Raji (cell line): Measurements from ENCODE around the gene ACAD10.

Experiments used
- POLR2A ChIP-seq: IDR thresholded peaks from 2 replicates; pipeline ENCODE4 v1.6.1; 2011; ENCODE audit warnings: low read depth, low read length, control low read depth; ENCODE audit not compliant: insufficient read depth

The ACAD10 gene

DNA sequence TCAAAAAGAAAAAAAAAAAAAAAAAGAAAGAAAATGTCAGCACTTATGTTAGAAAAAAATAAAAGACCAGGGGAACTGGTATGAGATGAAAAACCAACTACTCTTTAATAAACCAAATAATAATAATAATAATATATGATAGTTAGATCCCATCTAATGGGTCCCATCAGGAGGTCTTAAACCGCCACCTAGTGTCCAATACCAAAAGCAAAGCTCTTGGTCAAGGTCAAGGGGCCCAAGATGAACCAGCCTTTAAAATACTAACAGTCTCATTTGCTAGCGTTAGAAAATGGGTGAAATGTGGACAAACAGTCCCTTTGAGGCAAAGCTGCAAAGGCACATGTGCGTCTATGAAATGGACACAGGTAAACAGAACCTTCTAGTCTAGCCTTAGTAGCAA is 12.3 kb upstream of the ACAD10 start:
- TF ChIP-seq POLR2A, result no peak

DNA sequence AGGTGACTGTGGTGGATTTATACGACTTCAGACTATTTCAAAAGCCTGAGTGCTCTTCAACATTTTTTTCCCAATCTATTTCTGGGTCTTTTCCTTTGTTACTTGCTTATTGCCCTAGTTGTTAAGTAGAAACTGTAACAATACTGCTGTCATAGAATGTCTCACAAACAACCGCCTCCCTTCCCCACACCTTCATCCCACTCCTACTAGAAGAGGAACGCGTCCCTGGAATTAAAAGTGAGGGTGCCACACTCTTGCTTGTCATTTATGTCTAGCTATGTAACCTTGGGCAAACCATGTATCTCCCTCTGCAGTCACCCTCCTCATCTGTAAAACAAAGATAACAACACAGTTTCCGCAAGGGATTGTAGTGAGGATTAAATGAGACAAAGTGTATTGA is 8.7 kb upstream of the ACAD10 start:
- no peak for TF ChIP-seq POLR2A

DNA sequence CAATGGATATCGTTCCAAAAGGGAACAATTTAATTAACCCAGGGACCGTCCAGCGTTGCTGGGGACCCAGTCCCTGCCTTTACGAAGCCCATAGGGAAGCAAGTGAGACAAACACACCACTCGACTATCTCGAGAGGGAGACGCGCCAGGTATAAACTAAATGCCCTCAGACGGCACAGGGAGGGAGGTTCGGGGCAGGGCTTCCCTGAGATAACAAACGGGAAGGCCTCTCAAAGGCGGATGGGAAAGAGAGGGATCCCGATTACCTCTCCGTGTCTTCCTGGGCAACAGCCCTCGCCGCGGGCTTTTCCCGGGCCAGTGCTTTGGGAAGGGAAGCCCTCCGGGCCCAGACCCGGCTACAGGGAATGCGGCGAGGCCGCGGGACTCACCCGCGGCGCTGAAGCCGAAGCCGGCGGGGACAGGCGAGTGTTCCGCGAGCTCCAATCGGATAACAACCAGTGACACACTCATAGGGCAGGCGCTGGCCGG is 487 bp upstream of the ACAD10 start:
- no peak for TF ChIP-seq POLR2A

DNA sequence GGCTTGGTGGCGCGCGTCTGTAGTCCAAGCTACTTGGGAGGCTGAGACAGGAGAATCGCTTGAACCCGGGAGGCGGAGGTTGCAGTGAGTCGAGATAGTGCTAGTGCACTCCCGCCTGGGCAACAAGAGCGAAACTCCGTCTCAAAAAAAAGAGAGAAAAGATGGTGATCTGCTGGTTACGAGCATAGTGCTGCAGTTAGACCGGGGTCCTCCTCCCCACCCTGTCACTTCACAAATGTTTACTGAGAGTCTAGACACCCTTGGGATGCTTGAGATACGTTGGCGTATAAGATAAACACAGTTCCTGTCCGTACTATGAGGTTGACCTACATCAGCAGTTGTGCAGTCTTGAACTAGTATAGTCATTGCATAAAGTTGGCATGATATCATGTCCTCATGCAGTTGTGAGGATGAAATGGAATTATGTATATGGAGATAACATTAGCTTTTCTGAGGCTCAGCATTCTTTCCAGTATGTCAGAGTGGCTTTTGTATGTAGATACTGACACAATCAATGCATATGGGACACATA is 787 bp downstream of the ACAD10 start:
- TF ChIP-seq POLR2A, result no peak

GRCh38 chr12:111687255-111687654 is 1.4 kb downstream of the ACAD10 start:
- TF ChIP-seq POLR2A, result no peak; the same call in 1 of the 2 replicates

GRCh38 chr12:111687952-111688351 is 2.1 kb downstream of the ACAD10 start:
- no peak for TF ChIP-seq POLR2A

- no peak for TF ChIP-seq POLR2A
Measured at GRCh38 chr12:111691262-111691661, 5.4 kb downstream of the ACAD10 start.

- no peak for TF ChIP-seq POLR2A
Measured at GRCh38 chr12:111692575-111693210, 6.8 kb downstream of the ACAD10 start.

DNA sequence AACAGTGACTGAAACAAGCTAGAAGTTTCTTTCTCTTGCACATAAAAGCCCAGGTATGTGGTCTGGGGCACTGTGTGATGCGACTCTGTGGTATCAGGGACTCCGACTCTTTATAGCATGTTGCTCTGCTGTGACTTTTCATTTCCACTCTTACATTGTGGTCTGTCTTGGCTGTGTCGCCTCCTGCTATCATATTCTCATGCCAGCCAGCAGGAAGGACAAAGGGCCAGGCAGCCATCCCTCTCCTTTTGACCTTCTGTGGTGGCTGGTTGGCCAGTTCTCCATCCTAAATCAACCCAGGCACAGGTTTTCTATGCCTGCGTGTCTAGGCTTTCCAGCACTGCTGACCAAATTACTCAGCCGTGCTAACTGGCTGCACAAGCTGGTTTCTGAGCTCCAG is 8.0 kb downstream of the ACAD10 start:
- TF ChIP-seq POLR2A, result no peak

- no peak for TF ChIP-seq POLR2A
Measured at GRCh38 chr12:111699962-111700361, 14.1 kb downstream of the ACAD10 start.

DNA sequence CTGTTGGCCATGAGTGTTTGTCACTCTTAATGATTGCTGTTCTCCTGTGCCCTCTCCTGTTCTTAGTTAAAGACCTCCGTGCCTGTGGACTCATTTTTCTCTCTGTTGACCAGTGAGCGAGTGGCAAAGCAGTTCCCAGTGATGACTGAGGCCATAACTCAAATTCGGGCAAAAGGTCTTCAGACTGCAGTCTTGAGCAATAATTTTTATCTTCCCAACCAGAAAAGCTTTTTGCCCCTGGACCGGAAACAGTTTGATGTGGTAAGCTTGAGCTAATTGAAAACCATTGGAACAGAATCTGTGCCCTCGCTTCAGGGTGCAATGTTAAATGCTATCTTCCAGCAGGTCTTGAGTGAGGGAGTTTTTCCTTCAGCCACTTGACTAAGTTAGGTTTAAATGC is 19.8 kb downstream of the ACAD10 start:
- no peak for TF ChIP-seq POLR2A

DNA sequence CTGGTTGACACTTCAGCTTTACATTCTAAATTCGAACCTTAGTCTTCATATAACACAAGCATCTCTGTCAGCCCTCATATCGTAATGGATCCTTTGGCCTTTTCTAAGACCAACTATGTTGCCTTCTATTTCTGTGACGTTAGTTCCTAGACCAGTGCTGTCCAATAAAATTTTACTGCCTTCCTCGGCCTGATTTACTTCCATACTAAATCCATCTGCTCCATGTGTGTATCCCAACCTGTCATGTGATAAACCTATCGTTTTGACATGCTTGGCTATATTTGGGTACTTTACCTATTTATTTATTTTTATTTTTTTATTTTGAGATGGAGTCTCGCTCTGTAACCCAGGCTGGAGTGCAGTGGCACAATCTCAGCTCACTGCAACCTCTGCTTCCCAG is 20.3 kb downstream of the ACAD10 start:
- TF ChIP-seq POLR2A, result no peak

DNA sequence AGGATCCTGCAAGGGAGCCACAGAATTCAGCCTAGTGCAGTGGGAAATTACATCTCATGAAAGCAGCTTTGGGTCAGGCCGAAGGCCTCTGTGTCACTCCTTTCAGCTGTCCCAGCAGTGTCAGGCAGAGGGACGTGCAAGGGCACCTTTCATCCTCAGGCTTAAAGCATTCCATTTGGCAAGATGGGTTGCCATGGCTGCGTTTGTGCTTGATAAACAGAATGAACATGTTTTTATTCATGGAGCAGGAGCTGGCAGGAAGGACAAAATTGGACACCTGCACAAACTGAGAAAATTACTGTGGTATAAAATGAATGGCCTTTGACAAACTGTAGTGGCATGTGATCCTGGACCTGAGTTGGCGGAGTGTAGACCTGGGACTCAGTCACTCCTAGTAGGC is 29.4 kb downstream of the ACAD10 start:
- no peak for TF ChIP-seq POLR2A

DNA sequence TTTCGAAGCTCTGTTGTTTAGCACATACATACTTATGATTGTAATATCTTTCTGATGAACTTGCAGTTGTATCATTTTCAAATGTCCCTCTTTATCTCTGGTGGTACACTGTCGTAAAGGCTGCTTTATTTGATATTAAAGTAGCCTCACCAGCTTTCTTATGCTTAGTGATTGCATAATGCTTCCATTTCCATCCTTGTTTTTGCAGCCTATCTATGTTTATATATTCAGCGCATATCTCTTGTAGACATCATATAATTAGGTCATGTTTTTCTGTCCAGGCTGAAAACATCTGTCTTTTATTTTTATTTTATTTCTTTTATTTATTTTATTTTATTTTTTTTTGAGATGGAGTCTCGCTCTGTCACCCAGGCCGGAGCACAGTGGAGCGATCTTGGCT is 34.6 kb downstream of the ACAD10 start:
- TF ChIP-seq POLR2A, result no peak

DNA sequence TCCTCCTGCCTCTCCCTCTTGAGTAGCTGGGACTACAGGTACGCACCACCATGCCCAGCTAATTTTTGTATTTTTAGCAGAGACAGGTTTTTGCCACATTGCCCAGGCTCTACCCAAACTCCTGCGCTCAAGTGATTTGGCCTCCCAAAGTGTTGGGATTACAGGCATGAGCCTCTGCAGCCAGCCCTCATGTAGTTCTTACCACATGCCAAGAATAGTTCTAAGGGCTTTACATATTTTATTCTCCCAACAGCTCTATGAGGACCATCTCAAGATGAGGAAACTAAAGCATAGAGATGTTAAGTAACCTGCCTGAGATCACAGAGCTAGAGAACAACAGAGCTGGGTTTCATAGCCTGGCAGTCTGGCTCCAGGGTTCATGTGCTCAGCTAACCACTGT is 42.9 kb downstream of the ACAD10 start:
- TF ChIP-seq POLR2A, result no peak

DNA sequence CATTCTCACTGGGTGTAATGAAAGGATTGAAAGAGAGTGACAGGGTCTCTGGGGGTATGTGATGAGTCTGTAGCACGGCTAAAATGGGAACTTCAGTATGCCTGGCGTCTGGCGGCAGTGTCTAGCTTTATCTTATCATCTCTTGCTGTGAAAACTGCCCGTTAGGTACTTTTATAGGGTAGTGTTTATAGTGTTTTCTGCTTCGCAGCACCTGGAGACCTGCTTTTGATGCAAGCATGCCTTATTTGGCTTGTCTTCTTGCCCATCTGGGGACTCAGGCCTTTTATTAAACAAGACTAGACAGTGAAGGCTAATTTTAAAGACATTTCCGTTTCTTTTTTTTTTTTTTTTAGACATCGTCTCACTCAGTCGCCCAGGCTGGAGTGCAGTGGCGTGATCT is 44.6 kb downstream of the ACAD10 start:
- TF ChIP-seq POLR2A, result no peak

DNA sequence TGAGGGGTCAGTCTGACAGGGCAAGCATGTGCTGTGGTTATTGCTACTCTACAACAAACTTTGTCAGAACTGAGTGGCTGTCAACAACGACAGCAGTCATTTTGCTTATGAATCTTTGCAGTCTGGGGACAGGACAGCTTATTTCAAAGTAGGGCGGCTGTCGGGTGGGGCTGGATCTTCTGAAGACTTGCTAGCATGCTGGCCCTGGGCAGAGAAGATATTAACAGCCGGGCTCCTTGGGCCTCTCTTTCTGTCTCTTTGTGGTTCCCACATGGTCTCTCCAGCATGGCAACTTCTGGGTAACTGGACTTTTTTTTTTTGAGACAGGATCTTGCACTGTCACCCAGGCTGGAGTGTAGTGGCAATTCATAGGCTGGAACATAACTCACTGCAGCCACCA is 46.9 kb downstream of the ACAD10 start:
- TF ChIP-seq POLR2A, result no peak
